K562 (cell line): ENCODE results near the gene HMG20B. TPM values are rescaled to one million over a fixed set of nuclear protein-coding genes. Genes with fewer than 3 reads are reported as not detected.

Source experiments
- CBX3 ChIP-seq, 2 experiments: IDR thresholded peaks; 1 replicate in 1 of 2; 2 replicates in 1 of 2; pipeline ENCODE4 v1.6.1; 2012; ENCODE audit warnings: inconsistent platforms in 2 of 2, low read length in 2 of 2, borderline replicate concordance in 1 of 2, control low read depth in 1 of 2
- ESRRB ChIP-seq: fragments of 250-450 bp; sonication (Bioruptor Pico); IDR thresholded peaks from 2 replicates; pipeline ENCODE4 v1.5.0; 2020; ENCODE audit warnings: mild to moderate bottlenecking, moderate library complexity, borderline replicate concordance
- KLF1 ChIP-seq: fragments of 450-650 bp; IDR thresholded peaks from 2 replicates; pipeline ENCODE4 v1.6.1; 2016; ENCODE audit warnings: missing genetic modification characterization, missing compliant biosample characterization
- NFRKB ChIP-seq: fragments of 450-650 bp; IDR thresholded peaks from 2 replicates; pipeline ENCODE4 v1.6.1; 2016; ENCODE audit warnings: low read depth
- POLR2G ChIP-seq: fragments of 200-400 bp; formaldehyde crosslinking; IDR thresholded peaks from 2 replicates; pipeline ENCODE4 v1.6.1; 2017; ENCODE audit warnings: low read depth, mild to moderate bottlenecking, antibody characterized with exemption, low read length, moderate library complexity
- RBM17 ChIP-seq: fragments of 200-400 bp; formaldehyde crosslinking; IDR thresholded peaks from 2 replicates; pipeline ENCODE4 v1.6.1; 2017; ENCODE audit warnings: low read depth, mild to moderate bottlenecking, low read length, borderline replicate concordance
- SMC3 ChIP-seq: conservative IDR thresholded peaks from 2 replicates; pipeline ENCODE4 v1.6.1; 2011; ENCODE audit warnings: low read depth, low read length, improper control_type of control experiment; ENCODE audit not compliant: insufficient read depth
- SREBF2 ChIP-seq: sonication (generic); formaldehyde crosslinking; IDR thresholded peaks from 2 replicates; pipeline ENCODE4 v1.4.0; 2020; ENCODE audit warnings: mild to moderate bottlenecking, missing genetic modification reagents
- ZKSCAN1 ChIP-seq: fragments of 150-350 bp; IDR thresholded peaks from 2 replicates; pipeline ENCODE4 v1.6.1; 2016; ENCODE audit warnings: low read depth, low read length
- ZNF324 ChIP-seq: fragments of 250-450 bp; sonication (Bioruptor Pico); IDR thresholded peaks from 2 replicates; pipeline ENCODE4 v1.4.0; 2020; ENCODE audit warnings: mild to moderate bottlenecking
- ZNF431 ChIP-seq: sonication (generic); formaldehyde crosslinking; IDR thresholded peaks from 2 replicates; pipeline ENCODE4 v1.8.0; 2022; ENCODE audit warnings: mild to moderate bottlenecking, missing genetic modification reagents
- ZNF589 ChIP-seq: fragments of 200-800 bp; sonication (Bioruptor generic); IDR thresholded peaks from 2 replicates; pipeline ENCODE4 v1.6.1; 2016; ENCODE audit warnings: low read depth, missing genetic modification characterization, missing compliant biosample characterization
- polyA plus RNA-seq, 8 experiments: library from polyadenylated mRNA; depleted of rRNA in 4 of 8; stranded (reverse) in 5 of 8; unstranded in 3 of 8; fragments of >200 nt; fragmentation: Nextera tagmentation in 2 of 8; fragmentation: Illumina TruSeq in 1 of 8; extraction: Ambion mirVana in 2 of 8; extraction: Trizol in 1 of 8; gene quantifications; 2 replicates each; pipeline versions ENCODE4 v1.2.1 to v1.2.3, GENCODE V29; 2011 to 2014; ENCODE audit warnings: inconsistent platforms in 1 of 8, missing spikeins in 1 of 8
- total RNA-seq, 7 experiments: library from RNA; depleted of rRNA in 6 of 7; stranded (reverse); fragments of >200 nt in 6 of 7; fragmentation: Illumina TruSeq in 2 of 7; extraction: Trizol in 2 of 7; gene quantifications; 2 replicates each; pipeline versions ENCODE4 v1.2.1 to v1.2.3, GENCODE V29; 2011 to 2021; ENCODE audit warnings: low replicate concordance in 1 of 7
- TF ChIP-seq, protein P1 (sequence below): fragments of 450-650 bp; conservative IDR thresholded peaks from 2 replicates; pipeline ENCODE4 v1.6.1; 2016; ENCODE audit warnings: missing genetic modification characterization, low read depth, mild to moderate bottlenecking, control low read depth, missing compliant biosample characterization
- TF ChIP-seq, protein P2 (sequence below), 3 experiments: fragments of 200-800 bp in 1 of 3; sonication (Bioruptor generic) in 1 of 3; sonication (generic) in 1 of 3; formaldehyde crosslinking in 1 of 3; IDR thresholded peaks; 2 replicates each; pipeline versions ENCODE4 v1.6.1 to v1.8.0; 2016 to 2022; ENCODE audit warnings: mild to moderate bottlenecking in 2 of 3, missing compliant biosample characterization in 2 of 3, missing genetic modification characterization in 2 of 3, missing genetic modification reagents in 1 of 3
- TF ChIP-seq, protein P3 (sequence below): fragments of 250-450 bp; sonication (Bioruptor Pico); IDR thresholded peaks from 2 replicates; pipeline ENCODE4 v1.5.0; 2022; ENCODE audit warnings: mild to moderate bottlenecking

Gene HMG20B
- total and polyA plus RNA-seq, 9 of the 15 experiments (the other 6 are each of a cell fraction or from before 2014, with no cell fraction given), result 0.35 to 172 (median 38.6) TPM

DNA sequence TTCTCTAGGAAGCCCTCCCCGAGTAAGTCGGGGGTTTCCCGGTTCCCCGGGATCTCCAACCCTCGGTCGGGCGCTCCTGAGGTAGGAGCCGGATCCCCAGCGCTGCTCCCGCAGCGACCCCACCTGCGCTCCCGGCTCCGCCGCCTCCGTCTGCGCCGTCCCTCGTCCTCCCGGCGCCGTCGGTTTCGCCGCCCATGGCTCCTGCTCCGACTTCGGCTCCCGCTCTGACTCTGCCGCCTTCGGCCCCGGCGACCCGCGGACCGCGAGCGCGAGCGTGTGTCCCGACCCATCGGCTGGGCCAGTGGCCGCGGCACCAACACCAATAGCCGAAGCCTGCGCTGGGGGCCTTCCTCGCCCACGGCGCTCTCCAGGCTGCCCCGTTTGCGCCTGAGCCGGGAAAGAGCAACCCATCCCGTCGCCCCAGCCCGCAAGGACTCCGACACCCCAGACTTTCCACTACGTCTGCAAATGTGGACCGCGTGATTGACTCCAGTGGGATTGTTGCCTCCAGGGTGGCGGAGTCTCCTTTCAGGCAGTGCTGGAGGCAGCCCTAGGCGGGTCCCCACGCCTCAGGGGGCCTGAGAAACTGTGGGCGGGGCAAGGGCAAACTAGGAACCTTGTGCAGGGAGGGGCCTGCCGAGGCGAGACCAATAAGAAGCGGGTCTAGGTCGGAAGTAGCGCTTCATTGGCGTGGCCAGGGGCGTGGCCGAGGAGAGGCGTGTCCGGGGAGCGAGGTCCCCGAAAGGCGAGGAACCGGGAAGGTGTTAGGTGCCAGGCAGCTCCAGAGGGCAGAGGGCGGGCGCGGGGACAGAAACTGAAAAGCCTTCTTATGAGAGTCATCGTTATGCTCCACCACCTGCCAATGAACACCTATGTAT is 54.0 kb downstream of the HMG20B start, which contains the start of gene CACTIN (continued):
- peak; percentile 7; the same call in 1 of the 2 replicates for TF ChIP-seq SMC3
- TF ChIP-seq CBX3 (IDR thresholded peaks at IDR 0.05; ENCODE audit: borderline replicate concordance in 1 of 2, low read length in 2 of 2), result no peak
- TF ChIP-seq POLR2G, result peak; percentile 99
- peak; percentile 85 for TF ChIP-seq KLF1 (tag)
- TF ChIP-seq, protein P1, sequence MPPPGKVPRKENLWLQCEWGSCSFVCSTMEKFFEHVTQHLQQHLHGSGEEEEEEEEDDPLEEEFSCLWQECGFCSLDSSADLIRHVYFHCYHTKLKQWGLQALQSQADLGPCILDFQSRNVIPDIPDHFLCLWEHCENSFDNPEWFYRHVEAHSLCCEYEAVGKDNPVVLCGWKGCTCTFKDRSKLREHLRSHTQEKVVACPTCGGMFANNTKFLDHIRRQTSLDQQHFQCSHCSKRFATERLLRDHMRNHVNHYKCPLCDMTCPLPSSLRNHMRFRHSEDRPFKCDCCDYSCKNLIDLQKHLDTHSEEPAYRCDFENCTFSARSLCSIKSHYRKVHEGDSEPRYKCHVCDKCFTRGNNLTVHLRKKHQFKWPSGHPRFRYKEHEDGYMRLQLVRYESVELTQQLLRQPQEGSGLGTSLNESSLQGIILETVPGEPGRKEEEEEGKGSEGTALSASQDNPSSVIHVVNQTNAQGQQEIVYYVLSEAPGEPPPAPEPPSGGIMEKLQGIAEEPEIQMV (tag), result no peak
- no peak for TF ChIP-seq NFRKB
- TF ChIP-seq RBM17, result no peak
- TF ChIP-seq, protein P2, sequence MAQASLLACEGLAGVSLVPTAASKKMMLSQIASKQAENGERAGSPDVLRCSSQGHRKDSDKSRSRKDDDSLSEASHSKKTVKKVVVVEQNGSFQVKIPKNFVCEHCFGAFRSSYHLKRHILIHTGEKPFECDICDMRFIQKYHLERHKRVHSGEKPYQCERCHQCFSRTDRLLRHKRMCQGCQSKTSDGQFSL (CRISPR knock-in tag; IDR thresholded peaks at IDR 0.05), result no peak; the same call in 1 of the 2 replicates
- TF ChIP-seq, protein P2 (tag; IDR thresholded peaks at IDR 0.05), result no peak
- no peak for TF ChIP-seq SREBF2
- TF ChIP-seq ZNF431 (CRISPR knock-in tag), result peak; percentile 23; the same call in 1 of the 2 replicates
- TF ChIP-seq ZKSCAN1, result no peak
- TF ChIP-seq ZNF324 (CRISPR knock-in tag), result 0 out of 2 replicates have a peak, but pooled peaks have one; percentile 24
- TF ChIP-seq, protein P3, sequence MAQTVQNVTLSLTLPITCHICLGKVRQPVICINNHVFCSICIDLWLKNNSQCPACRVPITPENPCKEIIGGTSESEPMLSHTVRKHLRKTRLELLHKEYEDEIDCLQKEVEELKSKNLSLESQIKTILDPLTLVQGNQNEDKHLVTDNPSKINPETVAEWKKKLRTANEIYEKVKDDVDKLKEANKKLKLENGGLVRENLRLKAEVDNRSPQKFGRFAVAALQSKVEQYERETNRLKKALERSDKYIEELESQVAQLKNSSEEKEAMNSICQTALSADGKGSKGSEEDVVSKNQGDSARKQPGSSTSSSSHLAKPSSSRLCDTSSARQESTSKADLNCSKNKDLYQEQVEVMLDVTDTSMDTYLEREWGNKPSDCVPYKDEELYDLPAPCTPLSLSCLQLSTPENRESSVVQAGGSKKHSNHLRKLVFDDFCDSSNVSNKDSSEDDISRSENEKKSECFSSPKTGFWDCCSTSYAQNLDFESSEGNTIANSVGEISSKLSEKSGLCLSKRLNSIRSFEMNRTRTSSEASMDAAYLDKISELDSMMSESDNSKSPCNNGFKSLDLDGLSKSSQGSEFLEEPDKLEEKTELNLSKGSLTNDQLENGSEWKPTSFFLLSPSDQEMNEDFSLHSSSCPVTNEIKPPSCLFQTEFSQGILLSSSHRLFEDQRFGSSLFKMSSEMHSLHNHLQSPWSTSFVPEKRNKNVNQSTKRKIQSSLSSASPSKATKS (CRISPR knock-in tag), result no peak
- TF ChIP-seq ESRRB (CRISPR knock-in tag), result no peak
- TF ChIP-seq ZNF589 (CRISPR knock-in tag), result no peak
